Eye (tissue), 1 donor: ENCODE data around the gene GAA.
A peak's percentile ranks its signal among the peaks of the same experiment; 100 is the strongest.
"Not testable (repeated sequence)": the region's sequence is repeated elsewhere in the genome, so short reads cannot be mapped to it uniquely, and the experiment has no call there.

ENCODE experiments used
- DNase-seq: peaks from one replicate; pipeline ENCODE4 v3.0.0-alpha.2; 2015

Gene GAA

GRCh38 chr17:80084773-80085172, 16.6 kb upstream of the GAA start:
- no peak for DNase-seq

- DNase-seq = no peak
Measured at GRCh38 chr17:80086081-80086480, 15.3 kb upstream of the GAA start.

- DNase-seq = no peak
Measured at GRCh38 chr17:80086616-80087015, 14.8 kb upstream of the GAA start.

GRCh38 chr17:80087346-80088265, 13.8 kb upstream of the GAA start:
- DNase-seq = no peak

GRCh38 chr17:80089762-80090161, 11.6 kb upstream of the GAA start:
- DNase-seq = no peak

- not testable (repeated sequence) for DNase-seq
Measured at GRCh38 chr17:80090164-80090563, 11.2 kb upstream of the GAA start.

- DNase-seq = no peak
Measured at GRCh38 chr17:80091376-80091775, 10.0 kb upstream of the GAA start.

GRCh38 chr17:80092959-80093358, 8.4 kb upstream of the GAA start:
- no peak for DNase-seq

GRCh38 chr17:80095038-80095843, 6.1 kb upstream of the GAA start:
- DNase-seq = peak; percentile 35

- DNase-seq = no peak
Measured at GRCh38 chr17:80095844-80096475, 5.4 kb upstream of the GAA start.

- DNase-seq = peak; percentile 59
Measured at GRCh38 chr17:80096561-80097021, 4.8 kb upstream of the GAA start.

- no peak for DNase-seq
Measured at GRCh38 chr17:80097127-80097621, 4.2 kb upstream of the GAA start.

- no peak for DNase-seq
Measured at GRCh38 chr17:80097844-80098691, 3.3 kb upstream of the GAA start.

GRCh38 chr17:80099291-80100034, 1.9 kb upstream of the GAA start:
- DNase-seq = no peak

- DNase-seq = no peak
Measured at GRCh38 chr17:80100035-80100323, 1.4 kb upstream of the GAA start.

GRCh38 chr17:80101946-80102663, 724 bp downstream of the GAA start:
- peak; percentile 77 for DNase-seq

- peak; percentile 73 for DNase-seq
Measured at GRCh38 chr17:80102664-80103448, 1.5 kb downstream of the GAA start.

- DNase-seq = peak; percentile 60
Measured at GRCh38 chr17:80103449-80104085, 2.2 kb downstream of the GAA start.

GRCh38 chr17:80104321-80104955, 3.1 kb downstream of the GAA start:
- DNase-seq = peak; percentile 66
